ENCODE data around the gene MEGF8.

MEGF8 gene

GRCh38 chr19:42277821-42278451 is 47.5 kb upstream of the MEGF8 start:
- H3K9me3 ChIP-seq (ENCODE audit: insufficient read depth, low read length), result no peaks in the 10 kb centered on the region
- peak overlapping the region; percentile 91; the same call in 1 of the 2 replicates for H3K9ac ChIP-seq (ENCODE audit: low read length)
- no peaks in the 10 kb centered on the region for H4K20me1 ChIP-seq (ENCODE audit: low read depth, low read length)
- no peak overlapping the region; the same call in 1 of the 2 replicates for H3K27ac ChIP-seq (ENCODE audit: low read depth, low read length)
- no peaks in the 10 kb centered on the region for H3K27me3 ChIP-seq (ENCODE audit: low read length)
- H2AFZ ChIP-seq (ENCODE audit: low read depth, low read length, severe bottlenecking), result no peak overlapping the region
- H3K79me2 ChIP-seq (ENCODE audit: insufficient read depth, low read length), result no peaks in the 10 kb centered on the region
- no peaks in the 10 kb centered on the region for H3K9me2 ChIP-seq (replicated peaks; ENCODE audit: insufficient read depth, low read length)
- no peak overlapping the region for H3K4me3 ChIP-seq (ENCODE audit: insufficient read depth, low read length, poor library complexity, severe bottlenecking)
- peaks cover 26% of the 10 kb centered on the region for H3F3A ChIP-seq (ENCODE audit: insufficient read depth)
- H3K36me3 ChIP-seq (ENCODE audit: low read length), result no peaks in the 10 kb centered on the region
- no peak for TF ChIP-seq EZH2phosphoT487 (conservative IDR thresholded peaks at IDR 0.05; ENCODE audit: low read length)
- TF ChIP-seq, protein P1, sequence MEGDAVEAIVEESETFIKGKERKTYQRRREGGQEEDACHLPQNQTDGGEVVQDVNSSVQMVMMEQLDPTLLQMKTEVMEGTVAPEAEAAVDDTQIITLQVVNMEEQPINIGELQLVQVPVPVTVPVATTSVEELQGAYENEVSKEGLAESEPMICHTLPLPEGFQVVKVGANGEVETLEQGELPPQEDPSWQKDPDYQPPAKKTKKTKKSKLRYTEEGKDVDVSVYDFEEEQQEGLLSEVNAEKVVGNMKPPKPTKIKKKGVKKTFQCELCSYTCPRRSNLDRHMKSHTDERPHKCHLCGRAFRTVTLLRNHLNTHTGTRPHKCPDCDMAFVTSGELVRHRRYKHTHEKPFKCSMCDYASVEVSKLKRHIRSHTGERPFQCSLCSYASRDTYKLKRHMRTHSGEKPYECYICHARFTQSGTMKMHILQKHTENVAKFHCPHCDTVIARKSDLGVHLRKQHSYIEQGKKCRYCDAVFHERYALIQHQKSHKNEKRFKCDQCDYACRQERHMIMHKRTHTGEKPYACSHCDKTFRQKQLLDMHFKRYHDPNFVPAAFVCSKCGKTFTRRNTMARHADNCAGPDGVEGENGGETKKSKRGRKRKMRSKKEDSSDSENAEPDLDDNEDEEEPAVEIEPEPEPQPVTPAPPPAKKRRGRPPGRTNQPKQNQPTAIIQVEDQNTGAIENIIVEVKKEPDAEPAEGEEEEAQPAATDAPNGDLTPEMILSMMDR (IDR thresholded peaks at IDR 0.05; ENCODE audit: insufficient read depth, low read length, poor library complexity, severe bottlenecking), result no peak
- H3K4me2 ChIP-seq (ENCODE audit: low read depth, low read length, poor library complexity, severe bottlenecking), result no peak overlapping the region

GRCh38 chr19:42278452-42279154 is 46.8 kb upstream of the MEGF8 start:
- H3F3A ChIP-seq (ENCODE audit: insufficient read depth), result peaks cover 30% of the 10 kb centered on the region
- H3K9me2 ChIP-seq (replicated peaks; ENCODE audit: insufficient read depth, low read length), result no peaks in the 10 kb centered on the region
- H3K27ac ChIP-seq (ENCODE audit: low read depth, low read length), result peak overlapping the region; percentile 89
- TF ChIP-seq EZH2phosphoT487 (conservative IDR thresholded peaks at IDR 0.05; ENCODE audit: low read length), result no peak
- no peaks in the 10 kb centered on the region for H3K27me3 ChIP-seq (ENCODE audit: low read length)
- no peaks in the 10 kb centered on the region for H3K79me2 ChIP-seq (ENCODE audit: insufficient read depth, low read length)
- H2AFZ ChIP-seq (ENCODE audit: low read depth, low read length, severe bottlenecking), result no peak overlapping the region
- H3K9ac ChIP-seq (ENCODE audit: low read length), result peak overlapping the region; percentile 91
- no peak overlapping the region for H3K4me3 ChIP-seq (ENCODE audit: insufficient read depth, low read length, poor library complexity, severe bottlenecking)
- no peaks in the 10 kb centered on the region for H4K20me1 ChIP-seq (ENCODE audit: low read depth, low read length)
- H3K36me3 ChIP-seq (ENCODE audit: low read length), result no peaks in the 10 kb centered on the region
- no peaks in the 10 kb centered on the region for H3K9me3 ChIP-seq (ENCODE audit: insufficient read depth, low read length)
- peak overlapping the region; percentile 62 for H3K4me2 ChIP-seq (ENCODE audit: low read depth, low read length, poor library complexity, severe bottlenecking)

GRCh38 chr19:42279155-42279901 is 46.1 kb upstream of the MEGF8 start:
- H3K79me2 ChIP-seq (ENCODE audit: insufficient read depth, low read length), result no peaks in the 10 kb centered on the region
- H3K27me3 ChIP-seq (ENCODE audit: low read length), result no peaks in the 10 kb centered on the region
- H3K9me3 ChIP-seq (ENCODE audit: insufficient read depth, low read length), result no peaks in the 10 kb centered on the region
- H3K9ac ChIP-seq (ENCODE audit: low read length), result peak overlapping the region; percentile 91
- H3K36me3 ChIP-seq (ENCODE audit: low read length), result no peaks in the 10 kb centered on the region
- peaks cover 30% of the 10 kb centered on the region for H3F3A ChIP-seq (ENCODE audit: insufficient read depth)
- H2AFZ ChIP-seq (ENCODE audit: low read depth, low read length, severe bottlenecking), result no peak overlapping the region
- H3K4me2 ChIP-seq (ENCODE audit: low read depth, low read length, poor library complexity, severe bottlenecking), result peak overlapping the region; percentile 62
- peak overlapping the region; percentile 82 for H3K4me3 ChIP-seq (ENCODE audit: insufficient read depth, low read length, poor library complexity, severe bottlenecking)
- H3K27ac ChIP-seq (ENCODE audit: low read depth, low read length), result peak overlapping the region; percentile 89
- no peak for TF ChIP-seq EZH2phosphoT487 (conservative IDR thresholded peaks at IDR 0.05; ENCODE audit: low read length)
- H4K20me1 ChIP-seq (ENCODE audit: low read depth, low read length), result no peaks in the 10 kb centered on the region
- no peaks in the 10 kb centered on the region for H3K9me2 ChIP-seq (replicated peaks; ENCODE audit: insufficient read depth, low read length)

DNA sequence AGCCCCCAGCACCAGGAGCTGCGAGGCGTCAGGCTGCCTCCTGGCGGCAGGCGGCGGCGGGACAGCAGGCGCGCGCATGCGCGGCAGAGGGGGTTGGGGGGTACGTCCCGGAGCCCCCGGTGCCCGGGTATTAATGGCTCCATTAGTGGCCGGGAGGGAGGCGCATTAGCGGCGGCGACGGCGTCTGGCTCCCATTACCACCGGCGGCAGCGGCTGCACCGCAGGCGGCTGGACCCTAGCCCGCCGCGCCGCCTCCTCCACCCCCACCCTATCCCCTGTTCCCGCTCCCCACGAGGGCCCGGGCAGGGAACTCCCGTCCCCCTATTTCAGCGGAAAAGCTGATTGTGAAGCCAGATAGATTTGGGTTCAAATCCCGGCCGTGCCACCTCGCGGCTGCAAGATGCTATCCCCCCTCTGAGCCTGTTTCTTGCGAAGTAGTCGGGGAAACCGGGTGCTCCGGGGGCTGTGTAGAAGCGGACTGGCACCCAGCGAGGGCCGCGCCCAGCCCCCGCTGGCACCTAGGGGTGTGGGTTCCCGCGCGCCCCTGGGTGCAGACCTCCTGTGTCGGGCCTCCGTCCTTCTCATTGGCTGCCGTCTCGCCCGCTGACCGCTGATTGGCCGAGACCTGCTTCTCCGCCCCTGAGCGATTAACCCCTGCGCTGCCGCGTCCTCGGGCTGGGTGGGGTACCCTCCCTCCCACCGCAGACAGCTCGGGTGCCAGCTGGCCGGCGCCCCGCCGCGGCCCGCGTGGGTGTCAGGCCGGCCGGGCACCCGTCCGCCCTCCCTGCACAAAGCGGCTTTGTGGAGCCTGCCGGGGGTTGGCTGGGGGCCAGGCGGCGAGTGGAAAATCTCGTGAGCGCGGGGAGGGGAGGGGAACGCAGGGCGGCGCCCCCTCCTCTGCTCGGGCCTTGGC is 45.3 kb upstream of the MEGF8 start:
- H3K27me3 ChIP-seq (ENCODE audit: low read length), result no peaks in the 10 kb centered on the region
- H3K36me3 ChIP-seq (ENCODE audit: low read length), result no peaks in the 10 kb centered on the region
- no peak overlapping the region for H2AFZ ChIP-seq (ENCODE audit: low read depth, low read length, severe bottlenecking)
- H3K4me2 ChIP-seq (ENCODE audit: low read depth, low read length, poor library complexity, severe bottlenecking), result peak overlapping the region; percentile 62
- peaks cover 7% of the 10 kb centered on the region; the same call in 1 of the 2 replicates for H3K79me2 ChIP-seq (ENCODE audit: insufficient read depth, low read length)
- peak overlapping the region; percentile 82 for H3K4me3 ChIP-seq (ENCODE audit: insufficient read depth, low read length, poor library complexity, severe bottlenecking)
- TF ChIP-seq EZH2phosphoT487 (conservative IDR thresholded peaks at IDR 0.05; ENCODE audit: low read length), result no peak
- TF ChIP-seq, protein P1 (IDR thresholded peaks at IDR 0.05; ENCODE audit: insufficient read depth, low read length, poor library complexity, severe bottlenecking), result peak; percentile 69
- no peaks in the 10 kb centered on the region for H3K9me2 ChIP-seq (replicated peaks; ENCODE audit: insufficient read depth, low read length)
- peak overlapping the region; percentile 89 for H3K27ac ChIP-seq (ENCODE audit: low read depth, low read length)
- peak overlapping the region; percentile 91 for H3K9ac ChIP-seq (ENCODE audit: low read length)
- no peaks in the 10 kb centered on the region for H4K20me1 ChIP-seq (ENCODE audit: low read depth, low read length)
- H3F3A ChIP-seq (ENCODE audit: insufficient read depth), result peaks cover 30% of the 10 kb centered on the region
- no peaks in the 10 kb centered on the region for H3K9me3 ChIP-seq (ENCODE audit: insufficient read depth, low read length)
